GM23248 (cell line): Measurements from ENCODE around the gene TNRC6C.

ENCODE experiments used
- EZH2 ChIP-seq: fragments of 200-600 bp; sonication (generic); IDR thresholded peaks from 2 replicates; pipeline ENCODE4 v1.6.1; 2018; ENCODE audit warnings: antibody characterized with exemption, mild to moderate bottlenecking; ENCODE audit not compliant: insufficient read depth, poor library complexity, severe bottlenecking
- EZH2phosphoT487 ChIP-seq: fragments of 200-600 bp; sonication (generic); IDR thresholded peaks from 2 replicates; pipeline ENCODE4 v1.6.1; 2018; ENCODE audit warnings: antibody characterized with exemption, moderate library complexity, mild to moderate bottlenecking, low read depth; ENCODE audit not compliant: insufficient read depth

DNA sequence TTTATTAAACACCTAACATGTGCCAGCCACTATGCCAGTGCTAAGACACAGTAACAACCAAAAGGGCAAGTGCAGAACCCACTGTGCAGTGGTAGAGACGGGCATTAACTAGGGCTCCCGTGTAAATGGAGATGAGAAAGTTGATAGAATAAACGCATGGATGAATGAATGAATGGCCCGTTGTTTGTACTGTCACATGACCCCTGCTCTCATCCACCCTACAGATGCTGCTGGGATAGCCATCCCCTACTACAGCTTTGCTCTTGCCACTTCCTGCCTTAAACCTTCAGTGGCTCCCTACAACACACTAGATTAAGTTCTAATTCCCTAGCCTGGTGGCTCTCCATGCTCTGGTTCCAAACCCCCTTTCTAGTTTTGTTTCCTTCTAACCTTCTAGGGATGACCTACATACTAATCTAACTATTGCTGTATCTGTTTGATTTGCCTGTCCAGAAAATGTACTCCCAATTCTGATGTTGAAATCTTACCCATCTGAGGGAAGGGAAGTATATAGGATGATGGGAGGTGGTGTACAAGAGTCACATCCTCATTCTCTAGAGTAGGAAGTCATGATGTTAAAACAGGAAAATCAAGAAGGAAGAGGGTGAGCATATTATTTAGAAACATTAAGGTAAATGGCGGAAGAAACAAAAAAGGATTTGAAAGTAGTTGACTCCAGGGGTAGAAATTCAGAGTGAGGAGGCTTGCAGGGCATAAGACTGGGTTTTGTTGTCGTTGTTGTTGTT is 11.4 kb upstream of the TNRC6C start:
- TF ChIP-seq EZH2: no peak
- no peak for TF ChIP-seq EZH2phosphoT487
